Activated CD4-positive, alpha-beta T cell treated with anti-CD3 and anti-CD28 coated beads, Interleukin-2, amount 10 ng/mL, durations not matched to agents 24 days and 14 days (primary cell): ENCODE results near the gene SLC35E2B. TPM values are rescaled to one million over a fixed set of nuclear protein-coding genes. Genes with fewer than 3 reads are reported as not detected.
"Not testable (repeated sequence)": the region's sequence is repeated elsewhere in the genome, so short reads cannot be mapped to it uniquely, and the experiment has no call there.

ENCODE experiments used
- DNase-seq: peaks from one replicate; pipeline ENCODE4 v3.0.0; 2022
- H3K27ac Mint-ChIP-seq: one replicate; pipeline ENCODE4 v1.8.0; 2022; ENCODE audit warnings: mild to moderate bottlenecking, mixed read lengths
- H3K27me3 Mint-ChIP-seq: one replicate; pipeline ENCODE4 v1.8.0; 2022; ENCODE audit warnings: mixed read lengths
- H3K36me3 Mint-ChIP-seq: one replicate; pipeline ENCODE4 v1.8.0; 2022; ENCODE audit warnings: low read depth, mild to moderate bottlenecking, mixed read lengths
- H3K4me1 Mint-ChIP-seq: one replicate; pipeline ENCODE4 v1.8.0; 2021; ENCODE audit warnings: mixed read lengths
- H3K4me3 Mint-ChIP-seq: one replicate; pipeline ENCODE4 v1.8.0; 2022; ENCODE audit warnings: mild to moderate bottlenecking, moderate library complexity, mixed read lengths
- H3K9me3 Mint-ChIP-seq: one replicate; pipeline ENCODE4 v1.8.0; 2021; ENCODE audit warnings: mixed read lengths
- intact Hi-C: fragments of 100-400 bp; cut with micrococcal nuclease; formaldehyde crosslinking; loops from one replicate; pipeline ENCODE4 v1.15.1; 2023
- total RNA-seq: library from RNA; stranded (reverse); gene quantifications from 2 replicates; pipeline ENCODE4 v1.2.3, GENCODE V29; 2022

Gene SLC35E2B
- total RNA-seq, 1 donor from 2014 or later = 40.3 TPM

DNA sequence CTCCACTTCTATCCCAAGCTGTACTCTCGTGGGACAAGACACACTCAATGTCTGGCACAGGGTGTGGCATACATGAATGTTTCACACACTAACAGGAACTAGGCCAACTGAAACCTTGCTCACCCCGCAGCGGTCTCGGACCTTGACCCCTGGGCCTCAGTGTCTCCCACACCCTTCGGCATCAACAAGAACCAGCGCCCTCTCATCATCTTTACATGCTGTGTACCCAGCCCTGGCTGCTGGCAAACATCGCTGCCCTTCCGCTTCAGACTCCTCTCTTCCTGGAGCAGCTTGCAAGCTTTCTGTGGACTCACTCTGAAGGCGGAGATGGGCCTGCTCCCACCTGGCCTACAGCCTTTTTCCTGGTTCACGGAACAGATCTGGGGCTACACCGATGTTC, 44.3 kb downstream of the SLC35E2B start:
- peaks cover 55% of the 10 kb centered on the region for H3K36me3 Mint-ChIP-seq
- H3K9me3 Mint-ChIP-seq, H3K4me3 Mint-ChIP-seq, intact Hi-C loops, H3K27me3 Mint-ChIP-seq, H3K27ac Mint-ChIP-seq, H3K4me1 Mint-ChIP-seq, DNase-seq: not testable (repeated sequence)

DNA sequence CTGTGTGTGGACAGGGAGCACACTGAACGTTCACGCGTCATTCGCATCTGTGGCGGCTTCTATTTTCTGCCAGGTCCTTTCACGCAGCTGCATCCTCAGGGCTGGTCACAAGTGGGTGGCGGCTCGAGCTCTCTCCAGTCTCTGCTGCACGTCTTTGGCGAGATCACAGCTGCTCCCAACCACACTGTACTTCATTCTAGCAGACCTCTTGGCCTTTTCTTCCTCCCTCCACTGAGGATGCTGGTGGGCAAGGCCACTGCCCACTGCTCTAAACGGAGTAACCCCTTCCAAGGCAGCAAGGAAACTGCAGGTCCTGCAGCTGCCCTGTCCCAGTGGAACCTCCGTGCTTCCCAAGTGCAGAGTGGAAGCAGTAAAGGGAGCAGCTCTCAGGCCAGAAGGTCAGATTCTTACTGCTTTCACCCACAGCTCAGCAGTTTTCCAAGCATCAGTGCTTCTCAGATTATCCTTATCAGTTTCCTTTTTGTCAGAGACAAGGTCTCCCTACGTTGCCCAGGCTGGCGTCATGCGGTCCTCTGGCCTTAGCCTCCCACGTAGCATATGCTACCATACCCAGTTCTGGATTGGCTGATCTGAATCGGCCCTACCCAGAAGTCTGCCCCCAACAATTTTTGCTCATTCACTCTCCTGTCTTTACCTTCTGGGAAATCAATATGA, 44.9 kb downstream of the SLC35E2B start:
- H3K9me3 Mint-ChIP-seq, H3K4me1 Mint-ChIP-seq, DNase-seq, H3K4me3 Mint-ChIP-seq, H3K27me3 Mint-ChIP-seq, intact Hi-C loops, H3K27ac Mint-ChIP-seq: not testable (repeated sequence)
- H3K36me3 Mint-ChIP-seq = peaks cover 54% of the 10 kb centered on the region

DNA sequence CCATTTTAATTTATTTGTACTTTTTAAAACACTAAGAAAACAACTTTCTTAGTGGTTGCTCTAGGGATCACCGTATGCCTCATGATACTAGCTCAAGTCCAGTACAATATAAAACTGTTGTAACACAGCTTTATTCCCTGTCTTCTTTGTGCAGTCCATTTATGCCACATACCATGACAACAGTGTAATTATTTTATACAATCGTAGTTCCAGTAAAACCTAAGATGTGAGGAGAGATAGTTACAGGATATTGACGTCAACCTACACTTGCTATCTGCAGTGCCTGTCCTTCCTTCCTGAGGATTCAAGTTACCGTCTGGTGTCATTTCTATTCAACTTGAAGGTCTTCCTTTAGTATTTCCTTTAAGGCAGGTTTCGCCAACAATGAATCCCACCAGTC, 46.3 kb downstream of the SLC35E2B start:
- H3K36me3 Mint-ChIP-seq = peaks cover 40% of the 10 kb centered on the region
- H3K9me3 Mint-ChIP-seq, H3K27me3 Mint-ChIP-seq, H3K4me3 Mint-ChIP-seq, DNase-seq, intact Hi-C loops, H3K27ac Mint-ChIP-seq, H3K4me1 Mint-ChIP-seq: not testable (repeated sequence)

DNA sequence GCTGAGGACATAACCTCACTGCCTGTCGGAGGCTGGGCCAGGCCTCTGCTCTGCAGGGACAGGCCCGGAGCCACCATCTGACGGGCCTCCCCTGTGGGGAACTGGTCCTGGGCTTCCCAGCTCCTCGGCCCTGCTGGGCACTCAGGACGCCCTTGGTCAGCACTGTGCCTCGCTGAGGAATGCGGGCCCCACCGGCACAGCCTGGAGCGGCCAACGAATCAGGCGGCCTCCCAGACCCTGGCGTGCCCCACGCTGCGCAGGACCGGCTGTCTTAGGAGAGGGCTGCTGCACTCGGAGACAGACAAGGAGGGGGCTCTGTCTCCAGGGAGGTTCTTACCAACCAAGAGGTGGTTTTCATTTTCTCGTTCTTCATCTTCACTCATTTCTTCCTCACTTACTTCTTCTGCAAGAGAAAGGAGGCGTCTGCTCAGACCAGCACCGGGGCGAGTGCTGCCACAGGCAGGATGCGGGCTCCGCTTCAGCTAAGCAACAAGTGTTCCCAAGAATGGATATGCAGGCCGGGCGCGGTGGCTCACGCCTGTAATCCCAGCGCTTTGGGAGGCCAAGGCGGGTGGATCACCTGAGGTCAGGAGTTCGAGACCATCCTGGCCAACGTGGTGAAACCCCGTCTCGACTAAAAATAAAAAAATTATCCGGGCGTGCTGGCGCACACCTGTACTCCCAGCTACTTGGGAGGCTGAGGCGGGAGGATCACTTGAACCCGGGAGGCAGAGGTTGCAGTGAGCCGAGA, 51.7 kb downstream of the SLC35E2B start:
- H3K36me3 Mint-ChIP-seq = peaks cover 13% of the 10 kb centered on the region
- intact Hi-C loops, DNase-seq, H3K9me3 Mint-ChIP-seq, H3K4me1 Mint-ChIP-seq, H3K27ac Mint-ChIP-seq, H3K27me3 Mint-ChIP-seq, H3K4me3 Mint-ChIP-seq: not testable (repeated sequence)

DNA sequence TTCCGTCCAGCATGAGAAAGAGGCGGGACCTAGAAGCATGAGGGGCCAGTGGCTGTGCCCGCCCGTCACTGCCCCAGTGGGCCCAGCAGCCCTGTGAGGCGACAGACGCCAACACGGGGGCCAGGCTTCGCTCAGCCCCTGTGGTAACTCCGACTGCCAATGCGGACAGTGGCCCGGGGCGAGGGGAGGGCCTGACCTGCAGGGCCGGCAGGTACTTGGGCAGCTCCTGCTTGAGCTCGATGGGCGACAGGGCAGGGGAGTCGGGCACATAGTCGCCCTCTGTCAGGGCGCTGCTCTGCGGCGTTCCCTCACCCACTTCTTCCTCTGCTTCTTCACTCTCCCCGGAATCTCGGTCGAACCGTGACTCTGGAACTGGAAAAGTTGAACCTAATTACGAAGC, 52.5 kb downstream of the SLC35E2B start:
- not testable (repeated sequence) for DNase-seq, H3K27ac Mint-ChIP-seq, H3K4me3 Mint-ChIP-seq

DNA sequence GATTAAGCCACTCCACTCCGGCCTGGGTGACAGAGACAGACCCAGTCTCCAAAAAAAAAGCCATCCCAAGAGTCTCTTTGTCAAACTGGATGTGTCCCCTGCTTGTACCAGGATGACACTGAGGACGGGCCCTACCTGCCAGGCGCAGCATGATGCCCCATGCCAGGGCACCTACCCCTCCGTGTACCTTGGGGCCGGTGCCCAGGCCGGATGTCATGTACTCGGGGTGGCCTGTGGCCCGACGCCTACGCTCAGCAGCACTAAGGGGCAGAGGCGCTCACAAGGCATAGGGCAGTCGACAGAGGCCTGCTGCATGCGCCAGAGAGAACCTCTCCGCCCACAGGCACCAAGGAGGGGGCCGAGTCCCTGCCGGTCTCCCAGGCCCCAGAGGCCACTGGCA, 53.2 kb downstream of the SLC35E2B start:
- H3K4me1 Mint-ChIP-seq, intact Hi-C loops, H3K27ac Mint-ChIP-seq, DNase-seq, H3K36me3 Mint-ChIP-seq, H3K9me3 Mint-ChIP-seq, H3K4me3 Mint-ChIP-seq, H3K27me3 Mint-ChIP-seq: not testable (repeated sequence)

More for the DNA sequence above, 52.5 kb downstream of the SLC35E2B start:
- H3K27me3 Mint-ChIP-seq, H3K36me3 Mint-ChIP-seq, H3K9me3 Mint-ChIP-seq, intact Hi-C loops, H3K4me1 Mint-ChIP-seq: not testable (repeated sequence)

DNA sequence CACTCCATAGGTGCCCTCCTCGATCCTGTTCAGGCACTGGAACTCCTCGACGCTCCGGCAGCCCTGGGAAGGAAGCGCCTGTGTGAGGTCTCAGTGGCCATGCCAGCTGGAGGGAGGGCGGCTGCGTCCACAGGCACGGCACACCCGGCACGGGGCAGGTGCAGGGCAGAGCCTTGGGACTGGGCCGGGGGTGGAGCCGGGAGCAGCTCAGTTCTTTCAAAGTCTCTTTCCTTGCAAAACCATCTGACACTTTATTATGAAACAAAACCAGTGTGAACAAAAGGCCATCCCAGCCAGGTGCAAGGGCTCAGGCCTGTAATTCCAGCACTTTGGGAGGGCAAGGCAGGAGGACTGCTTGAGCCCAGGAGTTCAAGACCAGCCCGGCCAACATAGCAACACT, 54.1 kb downstream of the SLC35E2B start:
- H3K4me3 Mint-ChIP-seq, DNase-seq, H3K9me3 Mint-ChIP-seq, H3K27ac Mint-ChIP-seq, H3K27me3 Mint-ChIP-seq, intact Hi-C loops, H3K36me3 Mint-ChIP-seq, H3K4me1 Mint-ChIP-seq: not testable (repeated sequence)

DNA sequence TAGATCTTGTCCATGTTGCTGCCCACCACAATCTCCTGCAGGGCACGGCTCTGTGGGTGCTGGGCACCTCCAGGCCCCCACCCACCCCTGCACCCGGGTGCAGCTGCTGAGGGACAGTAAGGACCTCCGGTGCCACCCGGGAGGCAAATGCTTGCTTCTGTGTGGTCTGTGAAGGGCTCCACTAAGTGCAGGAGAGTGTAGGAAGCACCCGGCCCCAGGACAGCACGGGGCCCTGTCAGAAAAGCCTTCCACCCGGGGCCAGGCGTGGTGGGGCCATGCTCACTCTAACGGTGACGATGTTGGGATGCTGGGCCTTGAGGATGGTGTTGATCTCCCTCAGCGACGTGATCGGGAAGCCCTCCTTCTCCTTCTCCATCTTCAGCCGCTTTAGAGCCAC, 55.1 kb downstream of the SLC35E2B start:
- H3K27me3 Mint-ChIP-seq, H3K27ac Mint-ChIP-seq, DNase-seq, H3K4me1 Mint-ChIP-seq, intact Hi-C loops, H3K36me3 Mint-ChIP-seq, H3K4me3 Mint-ChIP-seq, H3K9me3 Mint-ChIP-seq: not testable (repeated sequence)

DNA sequence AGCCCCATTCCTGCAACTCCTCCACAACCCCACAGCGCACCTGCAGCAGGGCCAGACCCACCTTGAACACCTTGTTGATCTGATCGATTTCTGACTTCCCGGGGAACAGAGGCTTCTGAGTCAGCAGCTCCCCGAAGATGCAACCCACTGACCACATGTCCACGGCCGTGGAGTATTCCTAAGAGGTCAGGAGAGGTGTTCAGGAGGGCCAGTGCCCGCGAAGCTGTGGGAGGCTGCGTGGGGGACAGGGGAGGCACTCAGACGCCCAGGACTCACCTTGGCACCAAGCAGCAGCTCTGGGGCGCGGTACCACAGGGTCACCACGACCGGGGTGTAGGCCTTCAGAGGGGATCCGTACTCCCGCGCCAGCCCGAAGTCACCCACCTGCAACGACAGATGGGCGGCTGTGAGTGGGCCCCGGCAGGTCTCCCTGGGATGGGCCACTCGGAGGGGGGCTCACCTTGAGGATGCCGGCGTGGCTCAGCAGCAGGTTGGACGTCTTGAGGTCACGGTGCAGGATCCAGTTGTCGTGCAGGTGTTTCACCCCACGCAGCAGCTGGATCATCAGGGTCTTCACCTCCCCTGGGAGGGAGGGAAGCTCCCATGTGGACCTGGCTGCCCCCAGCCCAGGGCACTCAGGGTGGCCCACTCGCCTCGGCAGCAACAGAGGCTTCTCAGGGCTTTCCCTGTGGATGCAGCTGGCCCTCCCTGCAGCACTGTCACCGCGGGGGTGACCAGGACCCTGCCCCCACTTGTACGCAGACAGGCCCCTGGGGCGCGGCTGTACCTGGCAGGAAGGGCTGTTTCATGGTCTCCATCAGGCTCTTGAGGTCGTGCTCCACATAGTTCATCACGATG, 55.7 kb downstream of the SLC35E2B start:
- H3K4me1 Mint-ChIP-seq, H3K4me3 Mint-ChIP-seq, H3K9me3 Mint-ChIP-seq, H3K27me3 Mint-ChIP-seq, DNase-seq, H3K27ac Mint-ChIP-seq, H3K36me3 Mint-ChIP-seq, intact Hi-C loops: not testable (repeated sequence)

DNA sequence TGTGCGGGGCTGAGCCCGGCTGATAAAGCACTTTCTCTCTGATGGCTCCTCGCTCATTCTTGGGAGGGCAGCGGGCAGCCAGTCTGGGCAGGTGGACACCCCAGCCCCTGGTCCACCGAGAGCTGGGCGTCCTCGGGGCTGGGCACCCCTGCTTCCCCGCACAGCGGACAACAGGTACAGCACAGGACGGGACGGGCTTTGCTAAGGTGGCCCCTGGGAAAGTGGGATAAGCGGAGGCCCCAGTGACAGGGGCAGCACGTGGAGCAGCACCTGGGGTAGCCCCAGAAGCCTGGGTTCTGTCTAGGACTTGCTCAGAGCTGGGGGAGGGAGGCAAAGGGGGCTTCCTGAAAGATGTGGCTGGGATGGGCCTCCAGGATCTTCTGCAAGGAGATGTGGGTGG, 58.0 kb downstream of the SLC35E2B start:
- not testable (repeated sequence) for DNase-seq

DNA sequence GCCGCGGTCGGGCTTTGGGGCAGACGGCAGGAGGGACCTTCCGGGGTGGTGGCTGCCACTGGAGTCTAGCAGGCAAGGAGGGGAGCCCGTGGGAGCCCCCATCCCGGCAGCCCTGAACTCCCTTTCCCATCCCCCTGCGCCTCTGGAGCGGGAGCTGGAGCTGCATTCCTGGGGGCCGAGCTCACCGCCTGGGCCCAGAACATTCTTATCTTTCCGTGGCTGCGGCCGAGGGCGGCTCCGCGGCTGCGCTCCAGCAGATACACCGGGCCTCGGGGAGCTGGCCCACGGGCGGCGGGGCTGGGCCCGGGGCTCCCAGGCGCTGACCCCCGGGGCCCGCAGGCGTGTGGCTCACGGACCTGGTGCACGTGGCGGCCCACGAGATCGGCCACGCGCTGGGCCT, 59.2 kb downstream of the SLC35E2B start:
- H3K9me3 Mint-ChIP-seq, H3K27me3 Mint-ChIP-seq, intact Hi-C loops, H3K4me1 Mint-ChIP-seq, H3K36me3 Mint-ChIP-seq, H3K27ac Mint-ChIP-seq, DNase-seq, H3K4me3 Mint-ChIP-seq: not testable (repeated sequence)

More for the DNA sequence above, 58.0 kb downstream of the SLC35E2B start:
- H3K27me3 Mint-ChIP-seq, H3K27ac Mint-ChIP-seq, H3K4me3 Mint-ChIP-seq, H3K9me3 Mint-ChIP-seq, H3K4me1 Mint-ChIP-seq, intact Hi-C loops: not testable (repeated sequence)
- H3K36me3 Mint-ChIP-seq = peaks cover 10% of the 10 kb centered on the region

DNA sequence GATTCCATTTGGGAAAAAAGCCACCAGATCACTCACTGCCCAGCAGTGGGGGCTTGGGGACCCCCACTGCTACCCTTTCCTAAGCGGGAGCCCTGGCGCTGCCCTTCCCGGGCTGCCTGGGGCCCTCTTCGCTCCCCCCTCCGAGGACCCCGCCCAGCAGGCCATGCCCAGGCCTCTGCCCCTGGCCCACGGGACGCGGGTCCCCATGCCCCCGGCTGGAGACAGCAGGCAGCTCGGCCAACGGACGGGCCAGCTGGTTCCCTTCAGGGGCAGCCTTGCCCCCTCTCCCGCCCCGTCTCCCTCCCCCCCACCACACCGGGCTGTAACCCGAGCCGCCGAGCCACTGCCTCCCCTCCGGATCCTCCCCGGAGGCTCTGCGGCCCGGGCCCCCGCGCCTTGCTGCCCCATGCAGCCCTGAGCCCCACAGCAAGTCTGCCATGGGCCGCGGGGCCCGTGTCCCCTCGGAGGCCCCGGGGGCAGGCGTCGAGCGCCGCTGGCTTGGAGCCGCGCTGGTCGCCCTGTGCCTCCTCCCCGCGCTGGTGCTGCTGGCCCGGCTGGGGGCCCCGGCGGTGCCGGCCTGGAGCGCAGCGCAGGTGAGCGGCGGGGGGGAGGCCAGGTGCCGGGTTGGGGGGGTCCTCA, 60.7 kb downstream of the SLC35E2B start, which contains the start of gene MMP23B:
Gene MMP23B (plus strand): TSS at position 392 of the 639 bp plus-strand sequence. CDS start 46 bp downstream, at position 438.
- H3K4me1 Mint-ChIP-seq = peaks cover 4% of the 10 kb centered on the region
- H3K27me3 Mint-ChIP-seq = peaks cover 4% of the 10 kb centered on the region
- peak; percentile 59 for DNase-seq
- H3K4me3 Mint-ChIP-seq = peak within 1 kb of the TSS; percentile 52
- no peaks in the 10 kb centered on the region for H3K9me3 Mint-ChIP-seq
- H3K27ac Mint-ChIP-seq = peak within 1 kb of the TSS; percentile 62
- H3K36me3 Mint-ChIP-seq = peaks cover 7% of the 10 kb centered on the region
- intact Hi-C loops = loop anchor here (2.0 kb wide), 1 partner anchor 27 kb away; the partner anchor contains the start of gene CDK11B

DNA sequence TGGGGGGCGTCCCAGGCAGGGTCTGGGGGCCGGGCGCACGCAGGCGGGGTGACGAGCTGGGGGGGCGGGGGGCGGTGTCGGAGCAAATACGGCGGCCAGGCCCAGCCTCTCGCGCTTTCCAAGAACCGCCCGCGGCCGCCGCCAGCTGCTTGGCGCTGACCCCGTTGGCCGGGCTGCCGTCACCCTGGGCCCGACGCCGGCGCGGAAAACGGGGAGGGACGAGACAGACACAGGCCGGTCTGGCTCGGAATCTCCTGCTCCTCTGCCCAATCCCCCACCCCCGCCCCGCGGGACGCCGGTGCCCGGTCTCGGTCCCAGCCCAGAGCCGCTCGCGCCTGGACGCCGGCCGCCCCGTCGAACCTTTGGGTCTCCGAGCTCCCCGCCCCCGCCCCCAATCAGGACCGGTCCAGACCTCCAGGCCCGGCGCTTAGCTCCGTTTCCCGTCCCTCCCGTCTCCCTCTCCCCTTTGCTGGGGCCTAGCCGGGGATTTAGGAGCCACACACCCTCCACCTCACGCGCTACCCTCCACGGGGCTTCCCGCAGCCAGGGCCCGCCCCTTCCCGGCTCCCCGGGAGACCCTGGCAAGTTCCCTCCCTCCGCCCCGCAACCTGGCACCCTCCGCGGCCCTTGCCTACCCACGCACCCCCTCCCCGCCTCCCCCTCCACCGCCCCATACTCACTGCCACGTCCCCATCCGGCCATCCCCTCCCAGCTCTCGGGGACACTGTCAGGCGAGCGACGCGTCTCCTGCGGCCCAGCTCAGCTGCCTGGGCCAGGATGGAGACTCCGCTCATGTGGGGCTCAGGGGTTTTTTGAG, 61.4 kb downstream of the SLC35E2B start:
- Mint-ChIP-seq H3K4me1 (peaks cover 4% of the 10 kb centered on the region), H3K27ac (peak overlapping the region; percentile 62), H3K36me3 (peaks cover 3% of the 10 kb centered on the region), H3K9me3 (no peaks in the 10 kb centered on the region), H3K4me3 (peak overlapping the region; percentile 52), H3K27me3 (peaks cover 4% of the 10 kb centered on the region)
- intact Hi-C loops = loop anchor here (2.0 kb wide), 1 partner anchor 28 kb away; the partner anchor contains the start of gene CDK11B
- DNase-seq = peak; percentile 68
